Erythroblast (primary cell): Measurements from ENCODE around the gene RIMS3.

Source experiments
- GATA1 ChIP-seq: IDR thresholded peaks from 2 replicates; pipeline ENCODE4 v1.6.1; 2011; ENCODE audit warnings: low read depth, mild to moderate bottlenecking, control low read depth, low read length, moderate library complexity
- POLR2A ChIP-seq: IDR thresholded peaks from 2 replicates; pipeline ENCODE4 v1.6.1; 2011; ENCODE audit warnings: mild to moderate bottlenecking, low read length

DNA sequence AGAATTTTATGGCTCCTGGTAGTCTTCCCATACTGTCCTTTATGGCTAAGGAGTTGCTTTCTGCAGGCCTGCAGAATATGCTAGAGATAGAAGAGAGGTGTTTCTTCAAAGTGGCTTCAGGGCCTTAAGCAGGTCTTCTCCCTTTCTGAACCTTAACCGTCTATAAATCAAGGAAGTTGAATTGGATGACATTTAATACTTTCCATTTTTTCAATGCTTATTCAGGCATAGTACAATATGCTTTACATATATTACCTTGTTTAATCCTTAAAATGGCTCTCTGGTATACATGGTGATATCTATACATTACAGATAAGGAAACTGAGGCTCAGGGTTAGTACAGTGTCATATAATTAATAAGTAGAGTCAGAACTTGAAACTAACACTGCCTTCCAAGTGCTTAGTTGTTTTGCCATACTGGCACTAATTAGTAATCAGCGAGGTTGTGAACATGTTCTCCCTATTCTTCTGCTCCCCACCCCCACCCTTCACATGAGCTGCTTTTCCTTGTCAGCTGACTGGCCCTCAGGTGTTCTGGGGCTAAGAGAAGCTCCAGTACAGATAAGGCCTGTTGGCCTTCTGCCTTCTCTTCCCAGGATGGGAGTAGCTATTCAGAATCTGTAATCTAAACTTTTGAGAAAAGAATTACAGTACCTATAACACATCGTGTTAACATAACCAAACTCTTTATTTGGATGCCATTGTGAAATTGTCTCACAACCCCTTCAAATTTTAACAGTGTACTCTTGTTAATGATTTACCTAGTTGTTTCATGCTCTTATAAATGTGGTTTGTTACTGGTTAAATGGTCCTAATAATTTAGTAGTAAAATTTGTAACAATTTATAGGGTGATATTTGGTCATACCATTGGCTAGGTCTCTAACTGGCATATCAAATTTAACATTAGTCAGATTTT lies 39.6 kb upstream of the RIMS3 start:
- TF ChIP-seq POLR2A = no peak
- TF ChIP-seq GATA1 = no peak
